ENCODE measurements around the gene EPHA2. TPM values are rescaled to one million over a fixed set of nuclear protein-coding genes. Genes with fewer than 3 reads are reported as not detected.

Gene EPHA2
- total RNA-seq, 1 donor from 2014 or later: 211 TPM

GRCh38 chr1:16150508-16150907 lies 5.4 kb downstream of the EPHA2 start:
- H3K36me3 ChIP-seq (ENCODE audit: control insufficient read depth, insufficient read depth, low read length): peaks cover 5% of the 10 kb centered on the region
- no peak for DNase-seq (ENCODE audit: low read depth)
- no peaks in the 10 kb centered on the region for H3K27me3 ChIP-seq (ENCODE audit: control insufficient read depth, insufficient read depth, low read length)
- TF ChIP-seq CTCF (IDR thresholded peaks at IDR 0.05; ENCODE audit: insufficient read depth, low read length, poor library complexity, severe bottlenecking): no peak
- no peak overlapping the region for H3K4me3 ChIP-seq (ENCODE audit: low read depth, low read length)

GRCh38 chr1:16149702-16150488 lies 6.0 kb downstream of the EPHA2 start:
- H3K4me3 ChIP-seq (ENCODE audit: low read depth, low read length): no peak overlapping the region
- no peak for TF ChIP-seq CTCF (IDR thresholded peaks at IDR 0.05; ENCODE audit: insufficient read depth, low read length, poor library complexity, severe bottlenecking)
- no peaks in the 10 kb centered on the region for H3K27me3 ChIP-seq (ENCODE audit: control insufficient read depth, insufficient read depth, low read length)
- no peak for DNase-seq (ENCODE audit: low read depth)
- H3K36me3 ChIP-seq (ENCODE audit: control insufficient read depth, insufficient read depth, low read length): peaks cover 5% of the 10 kb centered on the region

GRCh38 chr1:16149146-16149545 lies 6.7 kb downstream of the EPHA2 start:
- TF ChIP-seq CTCF (IDR thresholded peaks at IDR 0.05; ENCODE audit: insufficient read depth, low read length, poor library complexity, severe bottlenecking): no peak
- Histone ChIP-seq H3K36me3 (ENCODE audit: control insufficient read depth, insufficient read depth, low read length) (peaks cover 8% of the 10 kb centered on the region), H3K27me3 (ENCODE audit: control insufficient read depth, insufficient read depth, low read length) (no peaks in the 10 kb centered on the region), H3K4me3 (ENCODE audit: low read depth, low read length) (no peak overlapping the region)
- no peak for DNase-seq (ENCODE audit: low read depth)

- H3K36me3 ChIP-seq (ENCODE audit: control insufficient read depth, insufficient read depth, low read length): peaks cover 10% of the 10 kb centered on the region
- H3K27me3 ChIP-seq (ENCODE audit: control insufficient read depth, insufficient read depth, low read length): no peaks in the 10 kb centered on the region
- no peak for DNase-seq (ENCODE audit: low read depth)
- TF ChIP-seq CTCF (IDR thresholded peaks at IDR 0.05; ENCODE audit: insufficient read depth, low read length, poor library complexity, severe bottlenecking): no peak
- no peak overlapping the region for H3K4me3 ChIP-seq (ENCODE audit: low read depth, low read length)
Measured at GRCh38 chr1:16148329-16149092, 7.4 kb downstream of the EPHA2 start.

- no peaks in the 10 kb centered on the region for H3K27me3 ChIP-seq (ENCODE audit: control insufficient read depth, insufficient read depth, low read length)
- peaks cover 12% of the 10 kb centered on the region for H3K36me3 ChIP-seq (ENCODE audit: control insufficient read depth, insufficient read depth, low read length)
- H3K4me3 ChIP-seq (ENCODE audit: low read depth, low read length): no peak overlapping the region
- TF ChIP-seq CTCF (IDR thresholded peaks at IDR 0.05; ENCODE audit: insufficient read depth, low read length, poor library complexity, severe bottlenecking): no peak
- no peak for DNase-seq (ENCODE audit: low read depth)
Measured at GRCh38 chr1:16147156-16147926, 8.5 kb downstream of the EPHA2 start.
